Metanephros (tissue), 2 donors: ENCODE measurements around the gene IMPA2. TPM values are rescaled to one million over a fixed set of nuclear protein-coding genes. Genes with fewer than 3 reads are reported as not detected.

Experiments used
- small RNA-seq: library from RNA; depleted of rRNA; stranded (forward); fragments of <200 nt; gene quantifications from one replicate; pipeline ENCODE3, GENCODE V24; 2014; ENCODE audit warnings: low replicate concordance
- total RNA-seq: library from RNA; depleted of rRNA; stranded (reverse); fragments of >200 nt; gene quantifications from one replicate; pipeline ENCODE4 v1.2.3, GENCODE V29; 2014

IMPA2 gene
- 116 TPM for total RNA-seq

GRCh38 chr18:11981192-11981542, at the start of gene IMPA2:
TSS of gene IMPA2 (plus strand) at chr18:11981507. CDS start at chr18:11981670, 163 bp downstream.

Small RNAs within 50 kb of the gene (small RNA-seq; reads per million reads assigned to genes)
- gene AP001542.1 = not detected

Other genes with a start within 250 kb of the IMPA2 start
- gene CHMP1B, start 130.1 kb upstream of the IMPA2 start, total RNA-seq = 52.4 TPM
- 40.9 TPM for gene MPPE1, start 73.2 kb upstream of the IMPA2 start, total RNA-seq
- gene ANKRD62, start 112.3 kb downstream of the IMPA2 start, total RNA-seq = not detected